HEK293 (cell line): Measurements from ENCODE around the gene LSP1.
A peak's percentile ranks its signal among the peaks of the same experiment; 100 is the strongest.

Experiments
- CTCF ChIA-PET: fragments of 350-600 bp; formaldehyde crosslinking; extraction: SDS; loops from one replicate; lab custom pipeline; 2021; ENCODE audit warnings: antibody characterized with exemption; lab: Yijun Ruan, JAX
- POLR2A ChIA-PET: fragments of 300-600 bp; formaldehyde crosslinking; extraction: SDS; loops from one replicate; lab custom pipeline; 2020; ENCODE audit warnings: antibody characterized with exemption, inconsistent platforms; lab: Yijun Ruan, JAX
- H3K27ac ChIP-seq: fragments of 200-500 bp; sonication (Bioruptor generic); 2 replicates; pipeline ENCODE4 v1.5.1; 2014; ENCODE audit warnings: low read depth, low read length, control low read depth, inconsistent platforms; ENCODE audit errors: extremely low read depth
- H3K36me3 ChIP-seq, 2 experiments: fragments of 200-500 bp in 1 of 2; sonication (Bioruptor generic) in 1 of 2; 1 replicate in 1 of 2; 2 replicates in 1 of 2; pipeline ENCODE4 v1.5.1; 2014 to 2017; ENCODE audit warnings: inconsistent platforms in 2 of 2, low read length in 2 of 2; ENCODE audit not compliant: control insufficient read depth in 2 of 2, insufficient read depth in 1 of 2
- H3K4me1 ChIP-seq: fragments of 200-500 bp; sonication (Bioruptor generic); 2 replicates; pipeline ENCODE4 v1.5.1; 2014; ENCODE audit warnings: mild to moderate bottlenecking, low read length, inconsistent platforms; ENCODE audit not compliant: control insufficient read depth, insufficient read depth
- H3K4me3 ChIP-seq: 2 replicates; pipeline ENCODE4 v1.5.1; 2011; ENCODE audit warnings: low read depth, mild to moderate bottlenecking, control low read depth, low read length, moderate library complexity
- H3K9me3 ChIP-seq: fragments of 200-500 bp; sonication (Bioruptor generic); 2 replicates; pipeline ENCODE4 v1.5.1; 2014; ENCODE audit warnings: low read depth, low read length, inconsistent platforms; ENCODE audit not compliant: control insufficient read depth, insufficient read depth
- GLIS2 ChIP-seq: fragments of 450-650 bp; formaldehyde crosslinking; IDR thresholded peaks from 2 replicates; pipeline ENCODE4 v1.5.1; 2016; ENCODE audit warnings: missing biosample characterization, missing genetic modification characterization
- KLF7 ChIP-seq: fragments of 450-650 bp; formaldehyde crosslinking; IDR thresholded peaks from 2 replicates; pipeline ENCODE4 v1.5.1; 2016; ENCODE audit warnings: missing biosample characterization, missing genetic modification characterization, borderline replicate concordance
- TCF7L2 ChIP-seq: IDR thresholded peaks from 2 replicates; pipeline ENCODE4 v1.6.1; 2011; ENCODE audit warnings: low read depth, mild to moderate bottlenecking, inconsistent platforms, low read length, moderate library complexity, borderline replicate concordance
- ZBTB17 ChIP-seq: fragments of 450-650 bp; formaldehyde crosslinking; IDR thresholded peaks from 2 replicates; pipeline ENCODE4 v1.5.1; 2016; ENCODE audit warnings: missing biosample characterization, missing genetic modification characterization
- ZEB2 ChIP-seq: fragments of 450-650 bp; formaldehyde crosslinking; IDR thresholded peaks from 2 replicates; pipeline ENCODE4 v1.5.1; 2016; ENCODE audit warnings: missing biosample characterization, missing genetic modification characterization
- ZNF175 ChIP-seq: fragments of 450-650 bp; formaldehyde crosslinking; IDR thresholded peaks from 2 replicates; pipeline ENCODE4 v1.5.1; 2016; ENCODE audit warnings: missing biosample characterization, missing genetic modification characterization
- ZNF202 ChIP-seq: fragments of 450-650 bp; formaldehyde crosslinking; IDR thresholded peaks from 2 replicates; pipeline ENCODE4 v1.5.1; 2016; ENCODE audit warnings: missing biosample characterization, missing genetic modification characterization, borderline replicate concordance
- ZNF335 ChIP-seq: fragments of 450-650 bp; formaldehyde crosslinking; conservative IDR thresholded peaks from 2 replicates; pipeline ENCODE4 v1.5.1; 2016; ENCODE audit warnings: missing biosample characterization, missing genetic modification characterization
- ZNF391 ChIP-seq: fragments of 450-650 bp; formaldehyde crosslinking; IDR thresholded peaks from 2 replicates; pipeline ENCODE4 v1.5.1; 2016; ENCODE audit warnings: low read depth, missing biosample characterization, missing genetic modification characterization, borderline replicate concordance
- ZNF398 ChIP-seq: fragments of 450-650 bp; formaldehyde crosslinking; IDR thresholded peaks from 2 replicates; pipeline ENCODE4 v1.5.1; 2017; ENCODE audit warnings: missing biosample characterization, missing genetic modification characterization
- ZNF48 ChIP-seq: fragments of 450-650 bp; formaldehyde crosslinking; IDR thresholded peaks from 2 replicates; pipeline ENCODE4 v1.5.1; 2016; ENCODE audit warnings: missing biosample characterization, missing genetic modification characterization
- ZNF548 ChIP-seq: fragments of 450-650 bp; formaldehyde crosslinking; IDR thresholded peaks from 2 replicates; pipeline ENCODE4 v1.5.1; 2016; ENCODE audit warnings: missing biosample characterization, missing genetic modification characterization
- ZNF558 ChIP-seq: fragments of 450-650 bp; formaldehyde crosslinking; IDR thresholded peaks from 2 replicates; pipeline ENCODE4 v1.5.1; 2016; ENCODE audit warnings: missing biosample characterization, missing genetic modification characterization
- ZNF664 ChIP-seq: fragments of 450-650 bp; formaldehyde crosslinking; IDR thresholded peaks from 2 replicates; pipeline ENCODE4 v1.5.1; 2016; ENCODE audit warnings: missing biosample characterization, missing genetic modification characterization
- ZNF776 ChIP-seq: fragments of 450-650 bp; formaldehyde crosslinking; IDR thresholded peaks from 2 replicates; pipeline ENCODE4 v1.5.0; 2017; ENCODE audit warnings: missing biosample characterization, missing genetic modification characterization, borderline replicate concordance

Gene LSP1

GRCh38 chr11:1842149-1843097 lies 10.5 kb upstream of the LSP1 start:
- H3K4me1 ChIP-seq, result no peaks in the 10 kb centered on the region
- ChIA-PET POLR2A (no interaction called here), CTCF (interaction anchor here (0.7 to 1.2 kb wide), 4 partner anchors 9 to 309 kb away, joined by 3 to 4 read pairs (median 3); no protein-coding TSS in a partner anchor)
- no peak for TF ChIP-seq ZNF391 (tag by site-specific recombination)
- TF ChIP-seq ZNF776 (tag by site-specific recombination), result no peak
- no peak for TF ChIP-seq GLIS2 (tag by site-specific recombination)
- TF ChIP-seq ZNF548 (tag by site-specific recombination), result no peak
- no peak for TF ChIP-seq ZNF664
- no peaks in the 10 kb centered on the region for H3K36me3 ChIP-seq
- H3K27ac ChIP-seq, result no peak overlapping the region
- no peaks in the 10 kb centered on the region for H3K9me3 ChIP-seq
- H3K4me3 ChIP-seq, result no peak overlapping the region

- Histone ChIP-seq H3K9me3 (no peaks in the 10 kb centered on the region), H3K36me3 (no peaks in the 10 kb centered on the region), H3K4me1 (no peaks in the 10 kb centered on the region), H3K27ac (no peak overlapping the region), H3K4me3 (no peak overlapping the region)
- TF ChIP-seq ZNF175 (tag by site-specific recombination) (no peak), ZNF558 (no peak), ZNF335 (tag by site-specific recombination) (no peak), ZEB2 (no peak)
- CTCF ChIA-PET, result interaction anchor here (0.8 to 1.0 kb wide), 2 partner anchors 10 to 308 kb away, joined by 3 read pairs; no protein-coding TSS in a partner anchor
- POLR2A ChIA-PET, result no interaction called here
Measured at GRCh38 chr11:1843098-1843473, 9.8 kb upstream of the LSP1 start.

GRCh38 chr11:1843796-1844195 lies 9.1 kb upstream of the LSP1 start:
- H3K9me3 ChIP-seq, result no peaks in the 10 kb centered on the region
- no peak overlapping the region for H3K27ac ChIP-seq
- no peaks in the 10 kb centered on the region for H3K36me3 ChIP-seq
- H3K4me3 ChIP-seq, result no peak overlapping the region
- no peak for TF ChIP-seq KLF7 (tag by site-specific recombination)
- ChIA-PET CTCF (interaction anchor here (1.0 kb wide), 1 partner anchor 11 kb away, joined by 3 read pairs; no protein-coding TSS in a partner anchor), POLR2A (no interaction called here)
- H3K4me1 ChIP-seq, result no peaks in the 10 kb centered on the region

- H3K9me3 ChIP-seq, result no peaks in the 10 kb centered on the region
- TF ChIP-seq TCF7L2, result no peak
- TF ChIP-seq ZNF48 (tag by site-specific recombination), result 0 out of 2 replicates have a peak, but pooled peaks have one; percentile 81
- 0 out of 2 replicates have a peak, but pooled peaks have one; percentile 13 for TF ChIP-seq ZBTB17 (tag by site-specific recombination)
- H3K36me3 ChIP-seq, result no peaks in the 10 kb centered on the region
- H3K4me1 ChIP-seq, result no peaks in the 10 kb centered on the region
- H3K27ac ChIP-seq, result no peak overlapping the region
- POLR2A ChIA-PET, result no interaction called here
- no peak overlapping the region for H3K4me3 ChIP-seq
- CTCF ChIA-PET, result no interaction called here
Measured at GRCh38 chr11:1844221-1845094, 8.4 kb upstream of the LSP1 start.

- no peaks in the 10 kb centered on the region for H3K4me1 ChIP-seq
- no peaks in the 10 kb centered on the region for H3K36me3 ChIP-seq
- no peak for TF ChIP-seq ZNF398 (tag by site-specific recombination)
- TF ChIP-seq ZNF202, result peak; percentile 3; the same call in 1 of the 2 replicates
- ChIA-PET POLR2A (no interaction called here), CTCF (no interaction called here)
- no peak overlapping the region for H3K4me3 ChIP-seq
- H3K9me3 ChIP-seq, result no peaks in the 10 kb centered on the region
- no peak overlapping the region for H3K27ac ChIP-seq
Measured at GRCh38 chr11:1845095-1845429, 7.8 kb upstream of the LSP1 start.
